HG03457 (cell line): Measurements from ENCODE around the gene PRM1.

Experiments used
- ATAC-seq: cut with Tn5 transposase; IDR thresholded peaks from one replicate; pipeline ENCODE4 v1.9.1; 2021; ENCODE audit warnings: moderate number of reproducible peaks; ENCODE audit not compliant: unreplicated experiment

Gene PRM1, protein sequence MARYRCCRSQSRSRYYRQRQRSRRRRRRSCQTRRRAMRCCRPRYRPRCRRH

DNA sequence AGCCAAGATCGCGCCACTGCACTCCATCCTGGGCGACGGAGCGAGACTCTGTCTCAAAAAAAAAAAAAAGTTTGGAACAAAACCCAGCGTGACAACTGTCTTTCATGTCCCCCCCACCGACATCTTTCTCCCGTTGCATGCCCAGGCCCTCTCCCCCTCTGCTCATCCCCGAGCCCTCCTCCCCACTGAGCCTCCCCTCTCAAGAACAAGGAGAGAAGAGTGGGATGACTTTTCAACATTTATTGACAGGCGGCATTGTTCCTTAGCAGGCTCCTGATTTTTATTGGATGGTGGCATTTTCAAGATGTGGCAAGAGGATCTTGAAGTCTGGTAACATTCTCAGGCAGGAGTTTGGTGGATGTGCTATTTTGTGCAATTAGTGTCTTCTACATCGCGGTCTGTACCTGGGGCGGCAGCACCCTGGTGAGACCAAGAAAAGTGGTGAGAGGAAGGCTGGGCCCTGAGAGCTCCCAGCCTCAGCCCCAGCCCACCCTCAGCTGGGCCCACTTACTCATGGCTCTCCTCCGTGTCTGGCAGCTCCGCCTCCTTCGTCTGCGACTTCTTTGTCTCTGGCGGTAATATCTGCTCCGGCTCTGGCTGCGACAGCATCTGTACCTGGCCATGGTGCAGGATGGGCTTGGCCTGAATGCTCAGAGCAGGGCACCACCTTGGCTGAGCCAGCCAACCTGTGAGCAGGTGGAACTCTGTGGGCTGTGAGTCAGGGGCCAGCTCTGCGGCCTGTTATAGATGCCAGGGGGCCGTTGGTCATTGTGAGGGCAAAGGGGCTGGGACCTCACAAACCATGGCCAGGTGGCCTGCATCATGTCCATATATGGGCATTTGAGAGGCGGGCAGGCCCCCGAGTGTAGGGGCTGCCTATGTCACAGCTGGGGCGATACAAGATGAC lies at the start of gene PRM1:
Gene PRM1 (minus strand): TSS at position 715 of the 907 bp plus-strand sequence. CDS start 92 bp downstream, at position 623.
- ATAC-seq, result no peak

- ATAC-seq, result no peak
Measured at GRCh38 chr16:11330526-11331237, 49.6 kb upstream of the PRM1 start.

DNA sequence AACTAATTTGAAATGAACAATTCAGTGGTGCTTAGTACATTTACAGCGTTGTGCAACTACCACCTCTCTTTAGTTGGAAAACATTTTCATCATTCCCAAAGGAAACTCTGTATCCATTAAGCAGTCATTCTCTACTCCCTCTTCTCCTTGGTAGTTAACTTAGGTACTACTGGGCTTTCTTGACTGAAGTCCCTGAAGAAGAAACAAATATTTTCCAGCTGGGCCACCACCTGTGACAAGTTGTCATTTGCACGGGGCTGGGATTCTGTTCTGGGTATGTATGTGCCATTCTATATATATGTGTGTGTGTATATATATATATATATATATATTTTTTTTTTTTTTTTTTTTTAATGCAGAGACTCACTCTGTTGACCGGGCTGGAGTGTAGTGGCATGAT lies 48.8 kb upstream of the PRM1 start:
- ATAC-seq, result no peak

DNA sequence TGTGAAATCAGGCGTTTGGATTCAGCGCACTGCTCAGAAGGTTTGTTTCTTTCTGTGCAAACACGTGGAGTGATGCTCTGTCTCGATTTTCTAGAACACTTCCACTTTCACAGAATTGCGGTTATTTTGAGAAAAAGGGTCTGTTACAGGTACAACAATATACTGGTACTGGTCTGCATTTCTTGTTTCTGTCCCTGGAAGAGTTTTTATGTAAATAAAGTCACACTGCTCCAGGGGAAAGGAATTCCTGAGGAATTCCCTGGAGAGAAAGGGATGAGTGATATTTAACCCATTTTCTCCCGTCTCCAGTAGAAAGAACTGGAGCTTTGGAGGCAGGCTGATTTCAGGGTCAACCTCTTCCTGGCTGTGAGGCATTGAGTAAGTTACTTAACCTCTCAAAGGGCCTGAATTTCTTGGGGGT lies 48.0 kb upstream of the PRM1 start:
- peak; percentile 18 for ATAC-seq

DNA sequence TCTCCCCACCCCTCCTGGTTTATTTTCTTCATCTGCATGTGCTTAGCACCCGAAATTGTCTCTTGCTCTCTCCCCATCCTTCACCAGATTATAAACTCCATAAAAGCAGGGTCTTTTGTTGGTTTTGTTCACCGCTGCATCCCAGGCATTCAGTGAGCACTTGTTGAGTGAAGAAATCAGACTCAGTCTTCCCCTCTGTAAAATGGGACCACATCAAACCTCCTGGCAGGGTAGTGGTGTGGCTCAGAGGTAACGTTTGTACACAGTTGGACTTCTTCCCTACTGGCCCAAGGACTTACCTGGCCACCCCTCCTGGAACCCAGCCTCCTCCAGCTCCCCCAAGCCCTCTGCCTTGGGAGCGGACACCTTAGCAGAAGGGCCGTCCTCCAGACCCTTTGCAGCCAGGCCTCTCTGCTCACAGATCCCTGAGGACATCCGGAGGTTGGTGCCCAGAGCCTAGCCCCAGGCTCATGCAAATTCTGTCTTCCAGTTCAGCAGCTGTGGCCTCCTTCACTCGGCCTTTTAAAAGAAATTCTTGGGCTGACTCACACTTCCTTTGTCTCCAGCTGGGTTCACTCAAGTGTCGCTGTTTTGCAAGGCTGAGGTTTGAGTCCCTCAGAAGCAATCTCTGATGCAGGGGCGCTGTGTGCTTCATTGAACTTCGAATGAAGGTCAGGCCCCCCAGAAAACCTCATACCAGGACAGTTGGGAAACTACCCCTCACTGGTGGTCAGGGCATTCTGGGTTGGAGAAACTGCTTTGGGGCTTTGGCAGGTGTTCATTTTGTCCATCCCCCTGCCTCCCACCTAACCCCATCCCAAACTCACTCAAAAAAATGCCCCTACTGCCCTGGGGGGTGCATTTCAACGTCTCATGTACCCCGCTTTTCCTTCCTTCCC lies 47.3 kb upstream of the PRM1 start:
- peak; percentile 61 for ATAC-seq

GRCh38 chr16:11327277-11328171 lies 46.4 kb upstream of the PRM1 start:
- ATAC-seq, result no peak

DNA sequence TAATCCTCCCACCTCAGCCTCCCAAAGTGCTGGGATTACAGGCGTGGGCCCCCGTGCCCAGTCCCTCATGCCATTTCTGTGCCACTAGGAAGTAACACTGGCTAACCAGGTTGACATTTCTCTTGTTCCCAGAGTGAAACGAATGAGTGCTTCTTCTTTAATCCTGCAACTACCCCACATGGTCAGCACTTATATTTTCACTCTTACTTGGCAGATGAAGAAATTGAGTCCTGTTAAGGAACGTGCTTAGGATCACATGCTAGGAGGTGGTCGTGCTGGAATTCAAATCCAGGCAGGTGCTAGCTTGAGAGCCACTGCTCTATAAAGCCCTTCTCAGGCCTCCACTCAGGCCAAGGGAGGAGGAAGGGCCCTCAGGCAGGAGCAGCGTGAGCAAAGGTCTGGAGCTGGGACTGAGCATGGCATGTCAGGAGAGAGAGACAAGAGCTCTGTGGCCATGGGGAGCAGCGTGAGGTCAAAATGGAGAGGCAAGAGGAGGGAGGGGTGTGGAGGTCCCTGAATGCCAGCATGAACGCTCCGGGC lies 45.7 kb upstream of the PRM1 start:
- ATAC-seq, result no peak

GRCh38 chr16:11326084-11326736 lies 45.1 kb upstream of the PRM1 start:
- ATAC-seq, result no peak

- ATAC-seq, result no peak
Measured at GRCh38 chr16:11325404-11326083, 44.4 kb upstream of the PRM1 start.

DNA sequence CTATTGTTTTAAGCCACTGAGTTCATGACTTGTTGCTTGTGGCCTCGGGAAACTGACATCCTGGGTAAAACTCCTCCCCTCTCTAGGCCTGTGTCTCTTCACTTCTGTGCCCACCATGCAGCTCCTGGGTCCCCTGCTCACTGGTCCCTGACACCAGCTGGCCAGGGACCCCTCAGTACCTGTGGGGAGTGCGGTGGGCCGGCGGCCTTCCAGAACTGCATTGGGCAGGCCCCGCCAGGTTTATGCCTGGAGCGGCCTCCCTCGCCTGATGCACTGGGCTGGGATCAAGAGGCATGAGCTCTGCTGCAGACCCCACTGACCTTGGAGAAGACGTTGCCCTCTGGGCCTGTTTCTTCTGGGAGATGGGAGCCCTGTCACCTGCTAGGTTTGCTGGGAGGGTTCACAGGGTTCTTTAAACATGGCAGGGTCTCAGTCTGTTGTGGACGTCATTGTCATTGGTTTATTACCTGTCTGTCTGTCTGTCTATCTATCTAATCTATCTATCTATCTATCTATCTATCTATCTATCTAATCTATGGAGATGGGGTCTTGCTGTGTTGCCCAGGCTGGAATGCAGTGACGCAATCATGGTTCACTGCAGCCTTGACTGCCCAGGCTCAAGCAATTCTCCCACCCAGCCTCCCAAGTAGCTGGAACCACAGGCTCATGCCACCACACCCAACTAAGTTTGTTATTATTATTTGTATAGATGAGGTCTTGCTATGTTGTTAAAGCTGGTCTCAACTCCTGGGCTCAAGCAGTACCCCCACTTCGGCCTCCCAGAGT lies 42.6 kb upstream of the PRM1 start:
- no peak for ATAC-seq

- no peak for ATAC-seq
Measured at GRCh38 chr16:11322823-11323222, 41.7 kb upstream of the PRM1 start.

- ATAC-seq, result no peak
Measured at GRCh38 chr16:11321662-11322061, 40.5 kb upstream of the PRM1 start.

GRCh38 chr16:11320170-11320569 lies 39.0 kb upstream of the PRM1 start:
- no peak for ATAC-seq

DNA sequence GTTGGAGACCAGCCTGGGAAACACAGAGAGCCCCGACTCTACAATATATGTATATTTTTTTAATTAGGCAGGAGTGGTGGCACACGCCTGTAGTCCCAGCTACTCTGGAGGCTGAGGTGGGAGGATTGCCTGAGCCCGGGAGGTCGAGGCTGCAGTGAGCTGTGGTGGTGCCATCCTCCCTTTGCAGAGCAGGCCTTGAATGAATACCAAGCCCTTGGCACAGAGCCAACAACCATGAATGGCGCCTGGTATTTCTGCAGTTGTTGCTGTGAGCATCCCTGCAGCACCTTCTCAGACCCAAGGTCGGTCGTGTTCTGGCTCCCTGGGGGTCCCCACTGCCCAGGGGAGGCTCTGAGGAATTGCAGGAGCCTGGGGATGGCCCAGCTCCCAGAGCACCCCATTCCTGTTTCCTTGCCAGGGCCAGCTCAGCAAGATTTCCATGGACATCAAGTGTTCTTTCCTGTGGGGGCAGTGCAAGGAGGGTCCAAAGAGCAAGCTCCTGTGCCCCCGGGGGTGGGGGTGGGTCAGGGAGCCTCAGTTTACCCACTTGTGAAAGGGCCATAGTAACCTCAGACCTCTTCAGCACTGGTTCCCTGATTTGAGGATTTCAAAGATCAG lies 38.5 kb upstream of the PRM1 start:
- ATAC-seq, result no peak

DNA sequence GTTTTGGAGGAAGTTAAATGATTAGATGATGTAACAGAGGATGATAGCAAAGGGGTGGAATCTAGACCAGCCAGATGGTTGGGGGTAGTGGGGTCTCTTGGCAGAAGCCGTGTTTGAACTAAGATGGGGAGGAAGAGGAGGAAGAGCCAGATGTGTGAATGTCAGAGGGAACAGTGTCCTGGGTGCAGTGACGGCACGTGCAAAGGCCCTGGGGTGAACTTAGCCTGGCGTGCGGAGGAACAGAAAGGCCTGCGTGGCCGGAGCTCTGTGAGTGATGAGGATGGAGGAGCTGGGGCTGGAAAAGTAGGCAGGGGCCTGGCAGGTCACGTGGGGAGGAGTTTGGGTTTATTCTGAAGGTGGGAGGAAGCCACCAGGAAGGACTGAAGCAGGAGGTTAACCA lies 37.7 kb upstream of the PRM1 start:
- no peak for ATAC-seq

GRCh38 chr16:11316331-11317015 lies 35.3 kb upstream of the PRM1 start:
- ATAC-seq, result no peak

- ATAC-seq, result no peak
Measured at GRCh38 chr16:11315510-11315909, 34.4 kb upstream of the PRM1 start.
